MM.1S (cell line): ENCODE measurements around the gene TSPOAP1.

ENCODE experiments used
- CTCF ChIP-seq: fragments of 300-600 bp; sonication (generic); IDR thresholded peaks from 2 replicates; pipeline ENCODE4 v1.5.1; 2016; ENCODE audit warnings: antibody characterized with exemption, low read length, mixed read lengths
- EZH2 ChIP-seq: fragments of 300-600 bp; sonication (generic); optimal IDR thresholded peaks from 2 replicates; pipeline ENCODE3; 2017; ENCODE audit warnings: low read depth, mild to moderate bottlenecking, antibody characterized with exemption, low read length, mixed read lengths

- TF ChIP-seq CTCF (no peak), EZH2 (no peak)
These were observed 4.5 kb upstream of the TSPOAP1 start for GRCh38 chr17:58332778-58333735.
